ENCODE data around the gene SLC7A9.

GRCh38 chr19:32863841-32864240 is 5.7 kb downstream of the SLC7A9 start:
- no peak for TF ChIP-seq POLR2A (IDR thresholded peaks at IDR 0.05; ENCODE audit: low read length)
- TF ChIP-seq GATA1 (IDR thresholded peaks at IDR 0.05; ENCODE audit: low read depth, low read length): no peak
